GM12873 (cell line): ENCODE data around the gene CLEC12A.

Source experiments
- TF ChIP-seq, protein P1 (sequence below): IDR thresholded peaks from 2 replicates; pipeline ENCODE4 v1.5.1; 2012; ENCODE audit warnings: low read depth, mild to moderate bottlenecking, moderate library complexity, low read length, control low read depth; ENCODE audit not compliant: insufficient read depth; ENCODE audit errors: missing control alignments

The CLEC12A gene

DNA sequence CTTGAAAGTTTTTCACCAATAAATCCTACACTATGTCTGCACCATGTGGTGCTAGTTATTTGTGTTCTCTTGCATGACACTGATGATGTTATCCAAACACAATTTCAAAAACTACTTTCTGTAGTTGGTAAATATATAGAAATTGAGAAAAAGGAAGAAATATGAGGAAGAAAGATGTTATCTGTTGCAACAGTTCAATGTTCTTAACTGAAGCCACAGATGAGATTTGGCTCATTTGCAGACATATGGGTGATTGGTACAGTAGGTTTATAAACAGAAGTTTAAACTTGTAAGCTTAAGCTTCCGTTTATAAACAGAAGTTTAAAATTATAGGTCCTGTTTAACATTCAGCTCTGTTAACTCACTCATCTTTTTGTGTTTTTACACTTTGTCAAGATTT, at the start of gene CLEC12A:
CLEC12A (plus strand) TSS at position 229 of the 400 bp plus-strand sequence. CDS start 188 bp downstream, outside the sequence.
- TF ChIP-seq, protein P1, sequence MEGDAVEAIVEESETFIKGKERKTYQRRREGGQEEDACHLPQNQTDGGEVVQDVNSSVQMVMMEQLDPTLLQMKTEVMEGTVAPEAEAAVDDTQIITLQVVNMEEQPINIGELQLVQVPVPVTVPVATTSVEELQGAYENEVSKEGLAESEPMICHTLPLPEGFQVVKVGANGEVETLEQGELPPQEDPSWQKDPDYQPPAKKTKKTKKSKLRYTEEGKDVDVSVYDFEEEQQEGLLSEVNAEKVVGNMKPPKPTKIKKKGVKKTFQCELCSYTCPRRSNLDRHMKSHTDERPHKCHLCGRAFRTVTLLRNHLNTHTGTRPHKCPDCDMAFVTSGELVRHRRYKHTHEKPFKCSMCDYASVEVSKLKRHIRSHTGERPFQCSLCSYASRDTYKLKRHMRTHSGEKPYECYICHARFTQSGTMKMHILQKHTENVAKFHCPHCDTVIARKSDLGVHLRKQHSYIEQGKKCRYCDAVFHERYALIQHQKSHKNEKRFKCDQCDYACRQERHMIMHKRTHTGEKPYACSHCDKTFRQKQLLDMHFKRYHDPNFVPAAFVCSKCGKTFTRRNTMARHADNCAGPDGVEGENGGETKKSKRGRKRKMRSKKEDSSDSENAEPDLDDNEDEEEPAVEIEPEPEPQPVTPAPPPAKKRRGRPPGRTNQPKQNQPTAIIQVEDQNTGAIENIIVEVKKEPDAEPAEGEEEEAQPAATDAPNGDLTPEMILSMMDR: no peak

DNA sequence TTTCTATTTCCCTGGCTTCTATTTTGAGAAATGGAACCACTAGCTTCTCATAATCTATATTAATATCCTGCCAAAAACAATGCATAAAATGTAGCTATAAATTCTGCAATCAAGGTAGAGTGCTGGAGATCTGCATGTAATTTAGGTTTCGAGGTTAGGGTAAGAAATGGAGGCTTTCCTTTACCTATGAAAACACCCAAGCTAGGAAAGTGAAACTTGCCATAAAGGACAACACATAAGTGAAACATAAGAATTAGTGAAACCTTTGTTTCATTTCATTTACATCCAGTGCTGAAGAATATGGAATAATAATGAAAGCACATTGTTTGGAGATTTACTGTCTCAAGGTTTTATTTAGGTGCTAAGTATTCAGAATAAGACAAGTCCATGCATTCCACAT, 48.8 kb upstream of the CLEC12A start:
- TF ChIP-seq, protein P1: no peak

DNA sequence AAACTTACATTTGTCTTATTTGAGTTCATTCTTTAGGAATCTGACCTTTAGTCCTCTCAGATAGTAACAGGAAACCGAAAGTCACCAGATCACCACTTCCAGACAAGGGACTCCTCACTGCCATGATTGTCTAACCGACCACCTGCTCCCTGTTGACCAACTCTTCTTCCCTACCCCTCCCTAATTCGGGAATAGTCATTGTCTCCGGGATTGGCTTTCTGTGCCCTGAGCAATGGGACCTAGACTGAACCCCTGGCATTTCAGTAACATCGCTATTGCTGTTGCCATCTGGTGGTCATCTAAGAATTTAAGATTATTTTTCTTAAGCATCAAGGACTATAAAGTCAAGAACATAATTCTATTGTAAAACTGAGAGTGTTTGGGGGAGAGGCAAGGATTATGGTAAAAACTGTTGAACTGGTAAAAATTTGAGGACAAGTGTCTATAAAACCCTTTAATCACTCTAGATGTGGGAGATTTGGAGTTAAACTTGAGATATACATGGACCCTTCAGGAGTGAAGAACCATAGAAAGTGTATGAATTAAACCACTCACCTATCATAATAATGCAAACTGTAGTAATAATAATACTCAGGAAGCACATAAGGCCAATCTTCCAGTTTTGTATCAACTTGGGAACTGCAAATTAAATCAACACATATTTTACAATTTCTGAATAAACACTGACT, 45.4 kb upstream of the CLEC12A start:
- TF ChIP-seq, protein P1: peak; percentile 44

DNA sequence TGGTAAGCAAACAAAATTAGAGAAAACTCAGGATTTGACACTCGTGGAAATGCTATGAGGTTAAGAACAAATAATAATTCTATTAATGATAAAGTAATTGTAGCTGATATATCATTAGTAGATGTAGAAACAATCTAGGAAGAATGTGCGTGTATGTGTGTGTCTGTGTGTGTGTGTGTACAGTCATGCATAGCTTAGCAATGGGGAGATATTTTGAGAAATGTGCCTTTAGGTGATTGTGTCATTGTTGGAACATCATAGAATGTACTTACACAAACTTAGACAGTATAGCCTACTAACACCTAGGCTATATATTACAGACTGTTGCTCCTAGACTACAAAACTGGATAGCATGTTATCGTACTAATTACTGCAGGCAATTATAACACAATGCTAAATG, 44.3 kb upstream of the CLEC12A start:
- TF ChIP-seq, protein P1: no peak

DNA sequence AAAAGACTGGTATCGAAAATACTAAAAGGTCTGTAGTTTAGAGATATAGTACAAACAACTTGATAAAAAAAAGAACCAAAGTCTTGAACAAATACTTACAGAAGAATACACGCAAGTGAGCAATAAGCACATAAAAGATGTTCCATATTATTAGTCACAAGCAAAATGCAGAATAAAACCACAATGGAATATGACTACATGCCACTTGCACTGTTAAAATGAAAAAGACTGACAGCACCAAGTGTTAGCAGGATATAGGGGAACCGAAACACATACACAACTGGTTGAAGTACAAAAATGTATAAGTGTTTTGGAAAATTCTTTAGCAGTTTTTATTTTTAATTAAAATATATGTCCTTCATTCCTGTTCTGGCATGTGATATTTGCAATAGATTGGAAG, 42.6 kb upstream of the CLEC12A start:
- TF ChIP-seq, protein P1: no peak

DNA sequence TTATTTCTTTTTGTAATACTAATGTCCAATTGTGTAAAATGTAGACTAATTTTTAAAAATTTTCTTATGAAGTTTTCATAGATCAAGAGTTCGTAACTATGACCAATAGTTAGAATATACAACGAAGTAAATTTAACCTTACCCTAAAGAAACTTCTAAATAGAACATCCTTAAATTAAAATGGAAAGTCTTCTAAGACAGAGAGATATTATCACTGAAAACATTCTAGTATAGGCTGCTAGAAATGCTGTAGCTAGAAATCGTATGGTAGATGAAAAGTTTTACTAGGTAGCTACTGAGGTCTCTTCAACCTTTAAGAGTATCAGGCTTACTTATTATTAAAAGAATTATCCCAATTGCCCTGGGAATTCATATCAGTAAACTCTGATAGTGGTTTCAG, 40.0 kb upstream of the CLEC12A start:
- TF ChIP-seq, protein P1: no peak

DNA sequence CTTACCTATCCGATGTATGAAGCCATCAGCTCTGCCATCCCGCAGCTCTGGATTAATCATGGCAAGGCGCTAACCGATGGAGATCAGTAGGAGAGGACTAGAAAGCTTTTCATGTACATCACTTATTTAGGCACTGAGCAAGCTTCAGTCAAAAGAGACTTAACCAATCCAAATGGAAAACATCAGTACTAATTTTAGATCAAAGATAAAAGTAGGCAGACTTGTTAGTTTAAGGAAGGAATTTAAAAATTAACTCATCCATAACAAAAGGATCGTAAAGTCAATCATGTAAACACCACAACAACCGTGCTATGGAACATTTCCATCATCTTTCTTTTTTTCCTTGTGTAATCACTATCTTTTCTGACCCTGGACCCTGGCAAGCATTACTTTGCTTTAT, 38.9 kb upstream of the CLEC12A start, which contains the start of gene CLEC2A:
CLEC2A (minus strand) TSS at position 101 of the 400 bp plus-strand sequence; CDS start at position 60, 41 bp downstream.
- TF ChIP-seq, protein P1: no peak

DNA sequence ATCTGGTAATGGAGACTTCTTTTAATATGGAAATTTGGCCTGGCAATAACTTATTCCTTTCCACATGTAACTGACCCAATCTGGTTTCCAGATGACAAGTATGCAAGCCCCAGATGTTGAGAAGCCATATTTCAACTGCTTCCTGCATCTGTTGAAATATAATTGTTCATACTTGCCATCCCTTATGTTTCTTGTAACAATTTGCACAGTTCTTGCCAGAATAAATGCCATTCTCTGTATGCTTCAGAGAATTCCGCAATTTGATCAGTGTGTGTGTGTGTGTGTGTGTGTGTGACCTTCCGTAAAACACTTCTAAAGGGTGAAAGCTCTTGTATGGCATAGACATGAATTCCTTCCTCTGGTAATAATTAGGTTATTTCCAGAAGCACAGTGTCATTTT, 37.3 kb upstream of the CLEC12A start:
- TF ChIP-seq, protein P1: no peak
